RWPE2 (cell line): Measurements from ENCODE around the gene REN.

Source experiments
- ATAC-seq: fragments of 200-7000 bp; cut with Tn5 transposase; 3 replicates; pipeline ENCODE4 v1.9.1; 2021; ENCODE audit warnings: low read depth
- DNase-seq: peaks from one replicate; pipeline ENCODE4 v3.0.0-alpha.2; 2020; ENCODE audit warnings: low spot score
- H3K27ac ChIP-seq: fragments of 450-650 bp; 2 replicates; pipeline ENCODE4 v1.5.1; 2017; ENCODE audit warnings: mild to moderate bottlenecking; ENCODE audit not compliant: poor library complexity, severe bottlenecking
- H3K27me3 ChIP-seq: fragments of 250-450 bp; sonication (Bioruptor Pico); 2 replicates; pipeline ENCODE4 v1.5.1; 2021; ENCODE audit warnings: mild to moderate bottlenecking, moderate library complexity; ENCODE audit not compliant: insufficient read depth, poor library complexity, severe bottlenecking
- H3K36me3 ChIP-seq: fragments of 250-450 bp; sonication (Bioruptor Pico); 2 replicates; pipeline ENCODE4 v1.5.1; 2020; ENCODE audit warnings: low read depth, mild to moderate bottlenecking, moderate library complexity
- H3K4me1 ChIP-seq: fragments of 250-450 bp; sonication (Bioruptor Pico); 2 replicates; pipeline ENCODE4 v1.5.1; 2021; ENCODE audit warnings: mild to moderate bottlenecking, moderate library complexity; ENCODE audit not compliant: insufficient read depth, poor library complexity, severe bottlenecking
- H3K4me3 ChIP-seq: fragments of 250-450 bp; sonication (Bioruptor Pico); 2 replicates; pipeline ENCODE4 v1.5.1; 2021; ENCODE audit warnings: mild to moderate bottlenecking, moderate library complexity; ENCODE audit not compliant: severe bottlenecking
- H3K9me3 ChIP-seq: fragments of 250-450 bp; sonication (Bioruptor Pico); 2 replicates; pipeline ENCODE4 v1.5.1; 2021; ENCODE audit warnings: mild to moderate bottlenecking, moderate library complexity; ENCODE audit not compliant: severe bottlenecking
- TF ChIP-seq, protein P1 (sequence below): fragments of 450-650 bp; IDR thresholded peaks from one replicate; pipeline ENCODE4 v1.5.1; 2017; ENCODE audit warnings: mild to moderate bottlenecking, moderate library complexity; ENCODE audit not compliant: poor library complexity, severe bottlenecking

REN gene

GRCh38 chr1:204192046-204192445 lies 25.9 kb upstream of the REN start:
- Histone ChIP-seq H3K4me3 (no peak overlapping the region), H3K36me3 (no peaks in the 10 kb centered on the region), H3K4me1 (peaks cover 8% of the 10 kb centered on the region), H3K27me3 (no peaks in the 10 kb centered on the region), H3K9me3 (no peaks in the 10 kb centered on the region), H3K27ac (no peak overlapping the region)
- DNase-seq (no peak), ATAC-seq (no peak)
- TF ChIP-seq, protein P1, sequence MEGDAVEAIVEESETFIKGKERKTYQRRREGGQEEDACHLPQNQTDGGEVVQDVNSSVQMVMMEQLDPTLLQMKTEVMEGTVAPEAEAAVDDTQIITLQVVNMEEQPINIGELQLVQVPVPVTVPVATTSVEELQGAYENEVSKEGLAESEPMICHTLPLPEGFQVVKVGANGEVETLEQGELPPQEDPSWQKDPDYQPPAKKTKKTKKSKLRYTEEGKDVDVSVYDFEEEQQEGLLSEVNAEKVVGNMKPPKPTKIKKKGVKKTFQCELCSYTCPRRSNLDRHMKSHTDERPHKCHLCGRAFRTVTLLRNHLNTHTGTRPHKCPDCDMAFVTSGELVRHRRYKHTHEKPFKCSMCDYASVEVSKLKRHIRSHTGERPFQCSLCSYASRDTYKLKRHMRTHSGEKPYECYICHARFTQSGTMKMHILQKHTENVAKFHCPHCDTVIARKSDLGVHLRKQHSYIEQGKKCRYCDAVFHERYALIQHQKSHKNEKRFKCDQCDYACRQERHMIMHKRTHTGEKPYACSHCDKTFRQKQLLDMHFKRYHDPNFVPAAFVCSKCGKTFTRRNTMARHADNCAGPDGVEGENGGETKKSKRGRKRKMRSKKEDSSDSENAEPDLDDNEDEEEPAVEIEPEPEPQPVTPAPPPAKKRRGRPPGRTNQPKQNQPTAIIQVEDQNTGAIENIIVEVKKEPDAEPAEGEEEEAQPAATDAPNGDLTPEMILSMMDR: no peak

DNA sequence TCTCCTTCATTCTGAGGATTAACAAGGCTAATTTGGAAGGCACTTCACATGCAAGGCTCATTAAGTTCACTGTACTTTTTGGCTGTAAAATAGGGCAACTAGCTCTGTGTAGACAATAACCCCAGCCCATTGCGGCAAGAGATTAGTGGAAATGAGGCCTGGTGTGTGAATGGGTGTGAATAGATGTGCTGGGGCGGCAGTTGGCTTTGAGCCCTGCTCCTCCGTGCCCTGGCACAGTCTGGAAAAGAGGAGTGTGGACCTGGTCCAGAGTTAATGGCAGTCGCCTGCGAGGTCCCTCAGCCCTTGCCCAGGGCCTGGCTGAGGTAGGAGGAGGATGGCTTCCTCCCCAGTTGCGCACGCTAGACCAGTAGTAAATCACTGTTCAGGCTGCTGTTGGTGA lies 25.3 kb upstream of the REN start:
- no peaks in the 10 kb centered on the region for H3K27me3 ChIP-seq
- DNase-seq (no peak), ATAC-seq (no peak)
- H3K27ac ChIP-seq: no peak overlapping the region
- H3K4me1 ChIP-seq: peaks cover 8% of the 10 kb centered on the region
- no peaks in the 10 kb centered on the region for H3K36me3 ChIP-seq
- H3K9me3 ChIP-seq: no peaks in the 10 kb centered on the region
- TF ChIP-seq, protein P1: no peak
- H3K4me3 ChIP-seq: no peak overlapping the region

- peaks cover 8% of the 10 kb centered on the region for H3K4me1 ChIP-seq
- ATAC-seq: peak; percentile 44; the same call in 2 of the 3 replicates
- H3K27me3 ChIP-seq: no peaks in the 10 kb centered on the region
- H3K36me3 ChIP-seq: no peaks in the 10 kb centered on the region
- H3K4me3 ChIP-seq: no peak overlapping the region
- H3K9me3 ChIP-seq: no peaks in the 10 kb centered on the region
- TF ChIP-seq, protein P1: no peak
- H3K27ac ChIP-seq: no peak overlapping the region
- no peak for DNase-seq
These were observed 24.4 kb upstream of the REN start for GRCh38 chr1:204190212-204191211.

DNA sequence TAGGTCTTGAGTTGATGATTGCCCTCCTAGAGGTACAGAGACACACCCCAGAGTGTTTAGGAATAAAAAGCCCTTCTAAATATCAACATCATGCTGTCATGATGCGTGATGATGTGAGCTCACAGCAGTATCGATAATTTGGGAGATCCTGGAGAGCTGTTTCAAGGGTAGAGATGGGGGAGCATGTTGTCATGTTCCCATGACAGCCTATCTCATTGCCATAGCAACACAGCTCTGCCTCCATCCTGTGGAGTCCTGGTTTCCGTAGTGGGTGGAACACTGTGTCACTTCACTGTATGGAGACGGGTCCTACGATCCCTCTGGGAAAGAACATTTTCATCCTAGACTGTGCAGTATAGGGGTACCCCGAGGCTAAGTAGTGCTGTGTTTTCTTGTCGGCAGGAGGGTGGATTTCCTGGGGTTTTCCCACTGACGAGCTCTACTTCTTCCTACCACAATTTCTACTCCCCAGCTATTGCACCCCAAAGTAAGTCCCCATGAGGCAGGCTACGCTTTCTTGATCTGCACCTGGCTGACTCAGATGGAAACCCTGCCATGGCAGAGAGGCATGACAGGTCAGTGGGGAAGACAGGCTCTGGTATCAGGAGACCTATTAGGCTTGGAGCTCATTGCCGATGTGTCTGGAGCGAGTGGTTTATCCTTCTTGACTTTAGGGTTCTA lies 23.0 kb upstream of the REN start:
- H3K27ac ChIP-seq: no peak overlapping the region
- ATAC-seq (no peak), DNase-seq (no peak)
- H3K36me3 ChIP-seq: no peaks in the 10 kb centered on the region
- no peak overlapping the region for H3K4me3 ChIP-seq
- TF ChIP-seq, protein P1: no peak
- peaks cover 8% of the 10 kb centered on the region for H3K4me1 ChIP-seq
- no peaks in the 10 kb centered on the region for H3K9me3 ChIP-seq
- H3K27me3 ChIP-seq: no peaks in the 10 kb centered on the region

DNA sequence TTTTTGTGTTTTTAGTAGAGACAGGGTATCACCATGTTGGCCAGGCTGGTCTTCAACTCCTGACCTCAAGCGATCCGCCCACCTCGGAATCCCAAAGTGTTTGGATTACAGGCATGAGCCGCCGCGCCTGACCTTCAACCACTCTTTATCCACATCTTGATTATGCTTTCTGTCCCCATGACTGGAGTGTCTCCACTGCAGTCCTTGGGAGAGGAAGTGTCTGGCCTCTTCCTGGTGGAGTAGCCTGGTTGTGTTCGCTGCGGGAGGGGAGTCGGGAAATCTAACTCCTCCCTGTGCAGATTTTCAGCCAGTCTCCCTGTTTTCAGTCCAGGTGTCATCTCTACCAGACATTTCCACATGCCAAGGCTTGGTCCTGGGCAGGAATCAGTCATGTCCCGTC lies 20.5 kb upstream of the REN start:
- TF ChIP-seq, protein P1: no peak

More for the DNA sequence above, 20.5 kb upstream of the REN start:
- Histone ChIP-seq H3K4me1 (peaks cover 8% of the 10 kb centered on the region), H3K27ac (no peak overlapping the region), H3K27me3 (no peaks in the 10 kb centered on the region), H3K4me3 (no peak overlapping the region), H3K36me3 (no peaks in the 10 kb centered on the region), H3K9me3 (no peaks in the 10 kb centered on the region)
- DNase-seq: no peak
- no peak for ATAC-seq
